MM.1S (cell line): ENCODE data around the gene ALDH3A1.

ENCODE experiments used
- DNase-seq: peaks from one replicate; pipeline ENCODE4 v3.0.0-alpha.2; 2015
- H2AFZ ChIP-seq: fragments of 300-600 bp; sonication (generic); 2 replicates; pipeline ENCODE4 v1.6.0; 2016; ENCODE audit warnings: antibody characterized with exemption, low read length
- H3F3A ChIP-seq: fragments of 300-600 bp; sonication (generic); 2 replicates; pipeline ENCODE4 v1.6.1; 2016; ENCODE audit warnings: mild to moderate bottlenecking, antibody characterized with exemption, low read length, moderate library complexity, mixed read lengths; ENCODE audit not compliant: insufficient read depth
- H3K27ac ChIP-seq: fragments of 300-600 bp; sonication (generic); 2 replicates; pipeline ENCODE4 v1.5.1; 2016; ENCODE audit warnings: mild to moderate bottlenecking, low read length
- H3K27me3 ChIP-seq: fragments of 300-600 bp; sonication (generic); replicated peaks from 2 replicates; pipeline ENCODE4 v1.6.0; 2016; ENCODE audit warnings: low read length; ENCODE audit not compliant: insufficient read depth
- H3K36me3 ChIP-seq: fragments of 300-600 bp; sonication (generic); replicated peaks from 2 replicates; pipeline ENCODE4 v1.6.1; 2016; ENCODE audit warnings: mild to moderate bottlenecking, low read length, mixed read lengths; ENCODE audit not compliant: insufficient read depth
- H3K4me1 ChIP-seq: fragments of 300-600 bp; sonication (generic); 2 replicates; pipeline ENCODE4 v1.6.1; 2016; ENCODE audit warnings: low read length, mixed read lengths
- H3K4me2 ChIP-seq: fragments of 300-600 bp; sonication (generic); 2 replicates; pipeline ENCODE4 v1.6.0; 2016; ENCODE audit warnings: low read depth, low read length
- H3K4me3 ChIP-seq: fragments of 300-600 bp; sonication (generic); 2 replicates; pipeline ENCODE4 v1.5.1; 2016; ENCODE audit warnings: low read length, mixed read lengths
- H3K79me2 ChIP-seq: fragments of 300-600 bp; sonication (generic); 2 replicates; pipeline ENCODE4 v1.6.1; 2016; ENCODE audit warnings: mixed run types, low read length, mixed read lengths
- H3K9ac ChIP-seq: fragments of 300-600 bp; sonication (generic); 2 replicates; pipeline ENCODE4 v1.6.1; 2016; ENCODE audit warnings: low read length, mixed read lengths
- H3K9me2 ChIP-seq: fragments of 300-600 bp; sonication (generic); replicated peaks from 2 replicates; pipeline ENCODE4 v1.6.1; 2016; ENCODE audit warnings: mild to moderate bottlenecking, low read length, mixed read lengths; ENCODE audit not compliant: insufficient read depth
- H3K9me3 ChIP-seq: fragments of 300-600 bp; sonication (generic); replicated peaks from 2 replicates; pipeline ENCODE4 v1.6.1; 2016; ENCODE audit warnings: mild to moderate bottlenecking, low read length, mixed read lengths; ENCODE audit not compliant: insufficient read depth
- H4K20me1 ChIP-seq: fragments of 300-600 bp; sonication (generic); 2 replicates; pipeline ENCODE4 v1.6.1; 2016; ENCODE audit warnings: mild to moderate bottlenecking, low read length, moderate library complexity, mixed read lengths; ENCODE audit not compliant: insufficient read depth
- EZH2 ChIP-seq: fragments of 300-600 bp; sonication (generic); optimal IDR thresholded peaks from 2 replicates; pipeline ENCODE3; 2017; ENCODE audit warnings: low read depth, mild to moderate bottlenecking, antibody characterized with exemption, low read length, mixed read lengths
- EZH2phosphoT487 ChIP-seq: fragments of 300-600 bp; sonication (generic); IDR thresholded peaks from 2 replicates; pipeline ENCODE4 v1.6.1; 2018; ENCODE audit warnings: antibody characterized with exemption, low read length
- TF ChIP-seq, protein P1 (sequence below): fragments of 300-600 bp; sonication (generic); IDR thresholded peaks from 2 replicates; pipeline ENCODE4 v1.5.1; 2016; ENCODE audit warnings: antibody characterized with exemption, low read length, mixed read lengths

Gene ALDH3A1

DNA sequence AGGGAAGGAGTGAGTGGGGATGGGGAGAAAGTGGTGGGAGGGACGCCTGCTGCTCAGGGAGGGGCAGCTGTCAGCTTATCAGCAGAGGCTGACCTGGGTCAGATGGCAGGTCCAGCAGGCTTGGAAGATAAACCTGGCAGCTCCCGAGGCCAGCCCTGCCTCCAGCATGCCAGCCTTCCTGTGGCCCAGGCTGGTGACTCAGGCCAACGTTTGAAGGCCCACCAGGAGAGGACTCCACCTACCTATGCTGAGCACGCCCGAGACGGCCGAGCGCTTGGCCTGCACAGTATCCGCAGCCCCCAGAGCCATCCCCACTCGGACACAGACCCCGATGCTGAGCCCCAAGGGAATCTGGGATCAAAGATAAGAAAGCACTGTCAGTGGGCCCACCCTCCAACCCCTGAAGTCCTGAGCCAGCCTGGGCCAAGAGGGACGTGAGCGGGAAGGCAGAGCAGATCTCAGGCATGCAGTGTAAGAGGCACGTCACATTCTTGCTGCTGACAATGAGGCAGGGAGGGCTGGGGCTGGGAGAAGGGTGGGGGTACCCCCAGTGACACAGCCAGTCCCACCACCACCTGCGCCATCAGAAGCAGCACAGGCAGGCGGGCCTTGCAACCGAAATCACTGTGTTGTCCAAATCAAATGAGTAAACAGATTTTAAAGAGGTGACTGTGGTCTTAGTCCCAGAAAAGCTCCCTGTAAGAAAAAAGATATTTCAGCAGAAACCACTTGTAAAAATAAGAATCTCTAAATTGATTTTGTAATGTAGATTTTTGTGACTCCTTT, 44.1 kb downstream of the ALDH3A1 start:
- no peaks in the 10 kb centered on the region for H3K27me3 ChIP-seq
- DNase-seq: no peak
- H3K4me2 ChIP-seq: no peak overlapping the region
- H3K4me3 ChIP-seq: no peak overlapping the region
- H3K27ac ChIP-seq: no peak overlapping the region
- TF ChIP-seq EZH2phosphoT487 (no peak), EZH2 (no peak)
- TF ChIP-seq, protein P1, sequence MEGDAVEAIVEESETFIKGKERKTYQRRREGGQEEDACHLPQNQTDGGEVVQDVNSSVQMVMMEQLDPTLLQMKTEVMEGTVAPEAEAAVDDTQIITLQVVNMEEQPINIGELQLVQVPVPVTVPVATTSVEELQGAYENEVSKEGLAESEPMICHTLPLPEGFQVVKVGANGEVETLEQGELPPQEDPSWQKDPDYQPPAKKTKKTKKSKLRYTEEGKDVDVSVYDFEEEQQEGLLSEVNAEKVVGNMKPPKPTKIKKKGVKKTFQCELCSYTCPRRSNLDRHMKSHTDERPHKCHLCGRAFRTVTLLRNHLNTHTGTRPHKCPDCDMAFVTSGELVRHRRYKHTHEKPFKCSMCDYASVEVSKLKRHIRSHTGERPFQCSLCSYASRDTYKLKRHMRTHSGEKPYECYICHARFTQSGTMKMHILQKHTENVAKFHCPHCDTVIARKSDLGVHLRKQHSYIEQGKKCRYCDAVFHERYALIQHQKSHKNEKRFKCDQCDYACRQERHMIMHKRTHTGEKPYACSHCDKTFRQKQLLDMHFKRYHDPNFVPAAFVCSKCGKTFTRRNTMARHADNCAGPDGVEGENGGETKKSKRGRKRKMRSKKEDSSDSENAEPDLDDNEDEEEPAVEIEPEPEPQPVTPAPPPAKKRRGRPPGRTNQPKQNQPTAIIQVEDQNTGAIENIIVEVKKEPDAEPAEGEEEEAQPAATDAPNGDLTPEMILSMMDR: no peak
- H3K9ac ChIP-seq: no peak overlapping the region
- H3K36me3 ChIP-seq: no peaks in the 10 kb centered on the region
- no peaks in the 10 kb centered on the region for H3K9me3 ChIP-seq
- H2AFZ ChIP-seq: no peak overlapping the region
- H3K4me1 ChIP-seq: no peaks in the 10 kb centered on the region
- H3F3A ChIP-seq: no peaks in the 10 kb centered on the region
- no peaks in the 10 kb centered on the region for H4K20me1 ChIP-seq
- H3K79me2 ChIP-seq: no peaks in the 10 kb centered on the region
- no peaks in the 10 kb centered on the region for H3K9me2 ChIP-seq

DNA sequence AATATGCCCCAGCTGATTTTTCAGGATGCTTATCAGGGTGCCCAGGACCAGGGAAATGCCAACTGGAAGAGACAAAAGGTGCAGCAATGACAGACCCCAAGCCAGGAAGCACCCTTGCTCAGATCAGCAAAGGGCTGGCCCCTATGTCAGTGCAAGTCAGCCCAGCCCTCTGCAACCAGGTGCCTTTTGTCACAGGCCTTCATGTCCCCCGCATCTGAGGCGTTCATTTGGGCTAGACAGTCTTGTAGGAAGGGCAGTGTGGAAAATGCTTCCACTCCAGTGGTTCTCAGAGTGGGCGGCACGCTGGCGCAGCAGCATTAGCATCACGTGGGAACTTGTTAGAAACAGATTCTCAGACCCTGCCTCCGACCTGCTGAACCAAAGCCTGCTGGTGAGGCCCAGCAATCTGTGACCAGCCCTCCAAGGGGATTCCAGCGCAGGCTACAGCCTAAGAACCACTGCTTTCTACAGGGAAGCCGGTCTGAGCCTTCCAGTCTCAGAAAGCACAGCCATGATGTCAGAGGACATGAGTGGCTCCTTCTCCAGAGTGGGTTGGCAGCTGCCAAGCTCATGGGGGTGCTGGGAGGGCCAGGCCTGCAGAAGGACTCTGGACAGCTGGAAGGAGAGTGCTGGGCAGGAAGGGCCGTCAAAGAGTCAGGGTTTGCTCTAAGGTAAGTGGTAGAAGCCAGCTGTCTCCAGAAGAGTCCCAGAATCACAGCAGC, 44.8 kb downstream of the ALDH3A1 start:
- H3K36me3 ChIP-seq: no peaks in the 10 kb centered on the region
- no peaks in the 10 kb centered on the region for H3K79me2 ChIP-seq
- no peak overlapping the region for H2AFZ ChIP-seq
- H3K9me3 ChIP-seq: no peaks in the 10 kb centered on the region
- no peak overlapping the region for H3K4me3 ChIP-seq
- H3K9me2 ChIP-seq: no peaks in the 10 kb centered on the region
- H3K4me1 ChIP-seq: no peaks in the 10 kb centered on the region
- TF ChIP-seq EZH2 (no peak), EZH2phosphoT487 (no peak)
- TF ChIP-seq, protein P1: no peak
- H3K27ac ChIP-seq: no peak overlapping the region
- no peak for DNase-seq
- H3K4me2 ChIP-seq: no peak overlapping the region
- H3K27me3 ChIP-seq: no peaks in the 10 kb centered on the region
- H4K20me1 ChIP-seq: no peaks in the 10 kb centered on the region
- no peaks in the 10 kb centered on the region for H3F3A ChIP-seq
- H3K9ac ChIP-seq: no peak overlapping the region

DNA sequence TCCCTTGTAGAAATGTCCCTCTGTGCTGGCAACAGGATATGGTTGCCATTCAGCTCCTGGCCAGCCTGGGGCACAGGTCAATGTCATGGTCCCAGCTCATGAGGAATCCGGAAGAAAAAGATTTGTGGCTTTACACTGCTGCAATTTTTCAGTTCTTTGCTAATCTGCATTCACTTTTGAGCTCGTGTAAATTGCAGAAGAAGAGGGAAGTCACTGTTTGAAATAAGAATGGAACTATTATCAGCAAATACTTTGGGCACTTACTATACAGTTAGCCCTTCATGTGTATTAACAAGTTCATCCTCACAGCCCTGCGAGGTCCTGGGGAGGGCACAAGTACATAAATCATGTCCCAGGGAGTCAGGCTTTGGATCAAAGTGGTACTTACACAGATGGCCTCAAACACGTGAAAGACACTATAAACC, 45.9 kb downstream of the ALDH3A1 start:
- Histone ChIP-seq H3K9ac (no peak overlapping the region), H3K36me3 (no peaks in the 10 kb centered on the region), H3K27ac (no peak overlapping the region), H3K79me2 (no peaks in the 10 kb centered on the region), H3K9me2 (no peaks in the 10 kb centered on the region), H3K4me3 (no peak overlapping the region), H3K9me3 (no peaks in the 10 kb centered on the region), H4K20me1 (no peaks in the 10 kb centered on the region), H3K4me1 (no peaks in the 10 kb centered on the region), H2AFZ (no peak overlapping the region), H3K4me2 (no peak overlapping the region), H3F3A (no peaks in the 10 kb centered on the region), H3K27me3 (no peaks in the 10 kb centered on the region)
- DNase-seq: no peak
- TF ChIP-seq EZH2phosphoT487 (no peak), EZH2 (no peak)
- TF ChIP-seq, protein P1: no peak
